Ovary (tissue), 9 donors: ENCODE measurements around the gene PARP11. TPM values are rescaled to one million over a fixed set of nuclear protein-coding genes. Genes with fewer than 3 reads are reported as not detected.

Experiments used
- DNase-seq, 5 donors: peaks; one replicate each; pipeline ENCODE4 v3.0.0-alpha.2; 2019 to 2020
- H3K27ac ChIP-seq, 2 donors: fragments of 200-600 bp; one replicate each; pipeline versions ENCODE4 v1.5.1 to v1.8.0; 2019 to 2022
- H3K27me3 ChIP-seq: fragments of 200-600 bp; one replicate; pipeline ENCODE4 v1.8.0; 2022
- H3K36me3 ChIP-seq: fragments of 200-600 bp; sonication (generic); one replicate; pipeline ENCODE4 v1.5.1; 2019
- H3K4me1 ChIP-seq: one replicate; pipeline ENCODE4 v1.8.1; 2013; ENCODE audit warnings: mild to moderate bottlenecking, moderate library complexity; ENCODE audit not compliant: insufficient read depth
- H3K4me3 ChIP-seq: fragments of 200-600 bp; sonication (generic); one replicate; pipeline ENCODE4 v1.5.1; 2017
- H3K9me3 ChIP-seq, 2 donors: fragments of 200-600 bp in 1 of 2; sonication (generic) in 1 of 2; one replicate each; pipeline versions ENCODE4 v1.5.1 to v1.8.1; 2013 to 2019; ENCODE audit warnings: mild to moderate bottlenecking in 1 of 2, moderate library complexity in 1 of 2
- EP300 ChIP-seq: sonication (generic); formaldehyde crosslinking; IDR thresholded peaks from one replicate; pipeline ENCODE4 v1.6.1; 2017; ENCODE audit warnings: antibody characterized with exemption
- POLR2A ChIP-seq: fragments of 450-650 bp; IDR thresholded peaks from one replicate; pipeline ENCODE4 v1.6.1; 2017; ENCODE audit warnings: antibody characterized with exemption, mild to moderate bottlenecking, moderate library complexity
- WGBS, 3 donors: extraction: QIAGEN DNeasy Blood & Tissue Kit in 1 of 3; methylation state at CpG; one replicate each; pipeline versions ENCODE4 v1.1.5 to v1.1.7; 2013 to 2017; 5-methylcytosine and 5-hydroxymethylcytosine counted together
- intact Hi-C, 4 donors: fragments of 100-400 bp; cut with DNase I; formaldehyde crosslinking; loops; one replicate each; pipeline versions ENCODE4 v1.11.0 to v1.15.1; 2022 to 2023
- polyA plus RNA-seq, 2 donors: library from polyadenylated mRNA; stranded (reverse); fragments of 200-250 nt in 1 of 2; fragments of 350-450 nt in 1 of 2; fragmentation: Illumina TruSeq in 1 of 2; extraction: RNeasy Lipid Tissue Mini Kit (QIAGEN cat#74804) in 1 of 2; gene quantifications; one replicate each; pipeline ENCODE4 v1.2.3, GENCODE V29; 2013 to 2014
- total RNA-seq, 7 donors: library from RNA; depleted of rRNA in 2 of 7; stranded (reverse); fragments of >200 nt in 2 of 7; fragmentation: NEBNext Ultra II Directional in 3 of 7; extraction: Animal tissue kit (Norgen Biotek cat#: 25700) in 3 of 7; gene quantifications; one replicate each; pipeline versions ENCODE4 v1.1.0 to v1.2.4, GENCODE V29; 2016 to 2023
- TF ChIP-seq, protein P1 (sequence below), 3 donors: fragments of 450-650 bp in 2 of 3; fragments of 200-600 bp in 1 of 3; IDR thresholded peaks; one replicate each; pipeline versions ENCODE4 v1.5.1 to v1.8.0; 2016 to 2022; ENCODE audit warnings: antibody characterized with exemption in 3 of 3, mild to moderate bottlenecking in 1 of 3
- donor health status: DM: no; HTN: no; CAD: no; lungs with moderate emphysema.
- donor health status: DM: no; HTN: no; CAD: no.
- donor health status: Bipolar disorder and iron deficiency.
- donor health status: DM: yes; HTN: yes; CAD: no.
- donor health status: DM: no; HTN: no; CAD: no.
- donor health status: DM: yes; HTN: yes; CAD: no.

PARP11 gene
- total and polyA plus RNA-seq, 9 donors: 7.4 to 22.1 (median 17.4) TPM

DNA sequence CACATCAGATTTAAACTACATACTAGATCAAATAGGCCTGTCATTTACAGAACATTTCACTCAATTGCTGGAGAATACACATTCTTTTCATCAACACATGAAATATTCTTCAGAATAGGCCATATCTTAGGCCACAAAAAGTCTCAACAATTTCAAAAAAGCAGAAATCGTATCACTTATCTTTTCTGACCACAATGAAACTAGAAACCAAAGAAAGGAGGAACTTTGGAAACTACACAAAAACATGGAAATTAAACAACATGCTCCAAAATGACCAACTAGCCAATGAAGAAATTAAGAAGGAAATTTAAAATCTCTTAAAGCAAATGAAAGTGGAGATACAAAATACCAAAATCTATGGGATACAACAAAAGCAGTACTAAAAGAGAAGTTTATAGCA is 35.1 kb downstream of the PARP11 start:
- intact Hi-C loops: no loop called here
- H3K9me3 ChIP-seq: no peaks in the 10 kb centered on the region
- no peak for TF ChIP-seq EP300
- TF ChIP-seq POLR2A: no peak
- TF ChIP-seq, protein P1, sequence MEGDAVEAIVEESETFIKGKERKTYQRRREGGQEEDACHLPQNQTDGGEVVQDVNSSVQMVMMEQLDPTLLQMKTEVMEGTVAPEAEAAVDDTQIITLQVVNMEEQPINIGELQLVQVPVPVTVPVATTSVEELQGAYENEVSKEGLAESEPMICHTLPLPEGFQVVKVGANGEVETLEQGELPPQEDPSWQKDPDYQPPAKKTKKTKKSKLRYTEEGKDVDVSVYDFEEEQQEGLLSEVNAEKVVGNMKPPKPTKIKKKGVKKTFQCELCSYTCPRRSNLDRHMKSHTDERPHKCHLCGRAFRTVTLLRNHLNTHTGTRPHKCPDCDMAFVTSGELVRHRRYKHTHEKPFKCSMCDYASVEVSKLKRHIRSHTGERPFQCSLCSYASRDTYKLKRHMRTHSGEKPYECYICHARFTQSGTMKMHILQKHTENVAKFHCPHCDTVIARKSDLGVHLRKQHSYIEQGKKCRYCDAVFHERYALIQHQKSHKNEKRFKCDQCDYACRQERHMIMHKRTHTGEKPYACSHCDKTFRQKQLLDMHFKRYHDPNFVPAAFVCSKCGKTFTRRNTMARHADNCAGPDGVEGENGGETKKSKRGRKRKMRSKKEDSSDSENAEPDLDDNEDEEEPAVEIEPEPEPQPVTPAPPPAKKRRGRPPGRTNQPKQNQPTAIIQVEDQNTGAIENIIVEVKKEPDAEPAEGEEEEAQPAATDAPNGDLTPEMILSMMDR (IDR thresholded peaks at IDR 0.05): no peak
- H3K27me3 ChIP-seq: no peaks in the 10 kb centered on the region
- 15 to 28% (median 15%) methylated on average over 1 of the region's 1 CpG for WGBS, 3 donors
- H3K36me3 ChIP-seq: no peaks in the 10 kb centered on the region
- peaks cover 9% of the 10 kb centered on the region for H3K4me1 ChIP-seq
- no peak for DNase-seq
- no peak overlapping the region for H3K27ac ChIP-seq
- no peak overlapping the region for H3K4me3 ChIP-seq

DNA sequence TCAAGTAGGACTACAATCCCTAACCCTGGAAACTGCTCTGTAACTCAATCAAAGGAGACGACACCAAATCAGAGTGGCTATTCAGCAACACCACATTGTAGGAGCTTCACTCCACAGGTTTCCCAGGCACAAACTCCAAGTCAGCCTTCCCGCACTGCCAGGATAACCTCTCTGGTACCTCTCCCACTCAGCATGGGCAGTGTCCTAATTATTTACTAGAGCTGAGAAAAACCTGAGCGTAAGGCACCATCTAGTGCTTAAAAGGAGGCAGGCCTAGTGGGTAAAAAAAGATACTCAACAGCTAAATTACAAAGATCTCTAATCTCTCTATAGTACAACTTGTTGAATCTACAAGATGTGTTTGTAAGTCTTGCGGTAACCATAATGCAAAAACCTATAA is 36.1 kb downstream of the PARP11 start:
- Histone ChIP-seq H3K27ac (no peak overlapping the region), H3K4me3 (no peak overlapping the region), H3K9me3 (no peaks in the 10 kb centered on the region), H3K36me3 (no peaks in the 10 kb centered on the region), H3K4me1 (peaks cover 9% of the 10 kb centered on the region), H3K27me3 (no peaks in the 10 kb centered on the region)
- no peak for DNase-seq
- no peak for TF ChIP-seq POLR2A
- TF ChIP-seq, protein P1 (IDR thresholded peaks at IDR 0.05): no peak
- TF ChIP-seq EP300: no peak
- intact Hi-C loops: no loop called here
- WGBS, 3 donors: 92 to 95% (median 93%) methylated on average over 4 of the region's 4 CpGs

DNA sequence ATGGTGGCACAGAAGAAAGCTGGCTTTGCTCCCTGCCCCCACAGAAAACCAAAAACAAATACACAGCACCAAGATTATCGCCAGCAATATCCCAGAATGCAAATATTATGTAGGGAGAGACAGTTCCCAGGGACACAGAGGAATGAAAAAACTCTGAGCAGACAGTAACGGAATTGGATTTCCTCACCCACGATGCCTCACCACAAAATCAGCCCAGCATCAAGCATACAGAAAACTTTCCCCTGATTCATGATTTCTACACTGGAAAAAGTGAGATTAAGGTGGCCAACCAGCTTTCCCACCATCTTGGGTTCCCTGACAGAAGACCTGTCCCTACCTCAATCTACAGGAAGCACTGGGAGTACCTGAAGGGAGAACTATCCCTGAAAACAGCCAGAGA is 36.6 kb downstream of the PARP11 start:
- Histone ChIP-seq H3K4me3 (no peak overlapping the region), H3K9me3 (no peaks in the 10 kb centered on the region), H3K27me3 (no peaks in the 10 kb centered on the region), H3K27ac (no peak overlapping the region), H3K4me1 (peaks cover 9% of the 10 kb centered on the region), H3K36me3 (no peaks in the 10 kb centered on the region)
- no peak for DNase-seq
- WGBS, 3 donors: 92 to 99% (median 97%) methylated on average over 3 of the region's 3 CpGs
- intact Hi-C loops: no loop called here
- TF ChIP-seq POLR2A (no peak), EP300 (no peak)
- TF ChIP-seq, protein P1 (IDR thresholded peaks at IDR 0.05): no peak

DNA sequence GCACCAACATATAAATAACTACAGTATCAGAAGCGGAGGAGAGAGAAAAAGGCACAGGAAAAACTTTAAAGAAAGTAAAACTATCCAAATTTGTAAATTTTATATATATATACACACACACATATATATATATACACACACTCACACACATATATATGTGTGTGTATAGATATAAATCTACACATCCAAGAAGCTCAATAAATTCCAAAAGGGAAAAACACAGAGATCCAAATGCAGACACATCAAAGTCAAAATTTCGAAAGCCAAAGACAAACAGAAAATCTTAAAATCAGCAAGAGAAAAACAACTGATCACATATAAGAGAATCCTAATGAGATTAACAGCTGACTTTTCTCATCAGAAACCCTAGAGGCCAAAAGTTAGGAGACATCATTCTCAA is 37.3 kb downstream of the PARP11 start:
- H3K4me3 ChIP-seq: no peak overlapping the region
- no peaks in the 10 kb centered on the region for H3K27me3 ChIP-seq
- TF ChIP-seq EP300 (no peak), POLR2A (no peak)
- TF ChIP-seq, protein P1 (IDR thresholded peaks at IDR 0.05): no peak
- no peak for DNase-seq
- H3K27ac ChIP-seq: no peak overlapping the region
- no peaks in the 10 kb centered on the region for H3K9me3 ChIP-seq
- WGBS, 3 donors: 92 to 99% (median 95%) methylated on average over 2 of the region's 2 CpGs
- peaks cover 9% of the 10 kb centered on the region for H3K4me1 ChIP-seq
- H3K36me3 ChIP-seq: no peaks in the 10 kb centered on the region
- intact Hi-C loops: no loop called here

DNA sequence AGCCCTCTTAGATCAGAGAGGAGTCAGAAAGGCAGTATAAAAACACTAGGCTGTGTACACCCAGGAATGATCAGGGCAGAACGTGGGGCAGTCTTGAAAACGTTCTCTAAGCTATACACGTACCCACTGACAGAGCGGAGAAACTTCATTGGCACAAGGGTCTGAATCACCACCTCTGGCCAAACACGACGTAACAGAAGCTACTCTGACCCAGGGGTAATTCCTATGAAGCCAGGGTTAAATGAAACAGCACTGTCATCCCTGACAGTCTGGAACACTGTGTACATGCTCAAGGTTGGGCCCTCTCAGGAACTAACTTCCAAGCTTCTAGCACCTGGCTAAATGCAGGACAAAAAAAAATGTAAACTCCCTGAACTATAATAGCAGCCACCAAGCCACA is 38.4 kb downstream of the PARP11 start:
- TF ChIP-seq, protein P1 (IDR thresholded peaks at IDR 0.05): no peak
- TF ChIP-seq POLR2A (no peak), EP300 (no peak)
- intact Hi-C loops: no loop called here
- Histone ChIP-seq H3K4me1 (peaks cover 9% of the 10 kb centered on the region), H3K36me3 (no peaks in the 10 kb centered on the region), H3K27ac (no peak overlapping the region), H3K9me3 (no peaks in the 10 kb centered on the region), H3K4me3 (no peak overlapping the region), H3K27me3 (no peaks in the 10 kb centered on the region)
- DNase-seq: no peak
- 56 to 71% (median 62%) methylated on average over 6 of the region's 6 CpGs for WGBS, 3 donors
